ENCODE measurements around the gene DDX51.

DNA sequence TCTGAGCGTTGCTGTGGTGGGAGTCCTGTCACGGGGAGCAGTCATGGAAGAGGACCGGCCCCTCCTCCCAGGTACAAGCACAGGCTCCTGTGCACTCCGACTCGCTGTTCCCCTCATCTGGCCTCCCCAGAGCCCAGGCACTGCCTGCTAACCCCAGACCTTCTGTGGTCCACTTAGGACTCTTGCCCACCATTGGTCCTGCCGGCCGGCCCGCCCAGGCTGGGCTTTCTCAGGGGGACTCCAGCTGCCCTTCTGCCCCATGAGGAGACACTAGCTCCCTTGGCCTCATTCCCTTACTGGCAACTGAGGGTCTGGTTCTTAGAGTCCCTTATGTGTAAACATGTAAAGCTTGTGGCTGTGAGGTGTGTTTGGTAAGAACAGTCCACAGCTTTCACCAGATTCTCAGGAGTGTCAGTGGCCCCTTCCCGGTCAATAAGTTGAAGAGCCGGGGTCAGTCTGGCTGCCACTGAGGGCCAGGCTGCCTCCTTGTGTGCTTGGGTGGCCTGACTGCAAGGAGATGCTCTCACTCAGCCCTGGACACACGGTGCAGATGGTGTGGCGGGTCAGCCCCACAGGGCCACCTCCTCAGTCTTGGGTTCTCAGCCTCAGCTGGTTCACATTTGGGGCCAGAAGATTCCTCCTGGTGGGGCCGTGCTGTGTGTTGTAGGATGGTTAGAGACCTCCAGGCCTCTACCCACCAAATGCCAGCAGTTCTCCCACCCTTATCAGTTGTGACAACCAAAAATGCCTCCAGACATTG lies 43.6 kb downstream of the DDX51 start:
- TF ChIP-seq CTCF (conservative IDR thresholded peaks at IDR 0.05; ENCODE audit: low read depth, low read length) (no peak), FOS (IDR thresholded peaks at IDR 0.05; ENCODE audit: low read depth, low read length) (no peak), MXI1 (IDR thresholded peaks at IDR 0.05; ENCODE audit: borderline replicate concordance, low read depth, low read length) (no peak), CEBPB (IDR thresholded peaks at IDR 0.05; ENCODE audit: low read depth, low read length) (no peak), POLR2A (IDR thresholded peaks at IDR 0.05; ENCODE audit: low read depth, low read length) (no peak)
- TF ChIP-seq, protein P1, sequence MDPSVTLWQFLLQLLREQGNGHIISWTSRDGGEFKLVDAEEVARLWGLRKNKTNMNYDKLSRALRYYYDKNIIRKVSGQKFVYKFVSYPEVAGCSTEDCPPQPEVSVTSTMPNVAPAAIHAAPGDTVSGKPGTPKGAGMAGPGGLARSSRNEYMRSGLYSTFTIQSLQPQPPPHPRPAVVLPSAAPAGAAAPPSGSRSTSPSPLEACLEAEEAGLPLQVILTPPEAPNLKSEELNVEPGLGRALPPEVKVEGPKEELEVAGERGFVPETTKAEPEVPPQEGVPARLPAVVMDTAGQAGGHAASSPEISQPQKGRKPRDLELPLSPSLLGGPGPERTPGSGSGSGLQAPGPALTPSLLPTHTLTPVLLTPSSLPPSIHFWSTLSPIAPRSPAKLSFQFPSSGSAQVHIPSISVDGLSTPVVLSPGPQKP (IDR thresholded peaks at IDR 0.05; ENCODE audit: borderline replicate concordance, low read depth, low read length) = no peak
- TF ChIP-seq, protein P2, sequence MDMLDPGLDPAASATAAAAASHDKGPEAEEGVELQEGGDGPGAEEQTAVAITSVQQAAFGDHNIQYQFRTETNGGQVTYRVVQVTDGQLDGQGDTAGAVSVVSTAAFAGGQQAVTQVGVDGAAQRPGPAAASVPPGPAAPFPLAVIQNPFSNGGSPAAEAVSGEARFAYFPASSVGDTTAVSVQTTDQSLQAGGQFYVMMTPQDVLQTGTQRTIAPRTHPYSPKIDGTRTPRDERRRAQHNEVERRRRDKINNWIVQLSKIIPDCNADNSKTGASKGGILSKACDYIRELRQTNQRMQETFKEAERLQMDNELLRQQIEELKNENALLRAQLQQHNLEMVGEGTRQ (IDR thresholded peaks at IDR 0.05; ENCODE audit: low read depth, low read length) = no peak
